Activated CD8-positive, alpha-beta memory T cell treated with anti-CD3 and anti-CD28 coated beads for 4 hours (primary cell): ENCODE data around the gene ZNF711.
"Not testable (repeated sequence)": the region's sequence is repeated elsewhere in the genome, so short reads cannot be mapped to it uniquely, and the experiment has no call there.

Experiments
- DNase-seq, 2 donors: peaks; one replicate each; pipeline ENCODE4 v3.0.0-alpha.2; 2020; ENCODE audit warnings: low read depth in 2 of 2

ZNF711 gene

GRCh38 chrX:85243761-85244449 is at the start of gene ZNF711, which contains the start of gene SATL1:
ZNF711 (plus strand) TSS chrX:85243991; CDS start chrX:85247573, 3,582 bp downstream.
SATL1 (minus strand) TSS chrX:85243779; CDS start chrX:85108968, 134,811 bp downstream.
- DNase-seq = no peak

GRCh38 chrX:85196319-85196718 is 47.5 kb upstream of the ZNF711 start:
- DNase-seq = no peak

GRCh38 chrX:85203461-85203970 is 40.3 kb upstream of the ZNF711 start:
- no peak for DNase-seq

GRCh38 chrX:85213792-85214530 is 29.8 kb upstream of the ZNF711 start:
- no peak for DNase-seq

- DNase-seq = no peak
Measured at GRCh38 chrX:85215946-85216345, 27.8 kb upstream of the ZNF711 start.

GRCh38 chrX:85221361-85221760 is 22.4 kb upstream of the ZNF711 start:
- no peak for DNase-seq

GRCh38 chrX:85223359-85223758 is 20.4 kb upstream of the ZNF711 start:
- DNase-seq = no peak

- DNase-seq = no peak
Measured at GRCh38 chrX:85243155-85243554, 636 bp upstream of the ZNF711 start.

- no peak for DNase-seq
Measured at GRCh38 chrX:85244450-85245211, 840 bp downstream of the ZNF711 start.

- DNase-seq = not testable (repeated sequence)
Measured at GRCh38 chrX:85285286-85285685, 41.5 kb downstream of the ZNF711 start.

GRCh38 chrX:85288992-85289723 is 45.4 kb downstream of the ZNF711 start:
- no peak for DNase-seq

- no peak for DNase-seq
Measured at GRCh38 chrX:85303544-85303943, 59.8 kb downstream of the ZNF711 start.

GRCh38 chrX:85309717-85310116 is 65.9 kb downstream of the ZNF711 start:
- DNase-seq = no peak

- not testable (repeated sequence) for DNase-seq
Measured at GRCh38 chrX:85311348-85311747, 67.6 kb downstream of the ZNF711 start.
